ENCODE data around the gene GOLGA6L22.
"Not testable (repeated sequence)": the region's sequence is repeated elsewhere in the genome, so short reads cannot be mapped to it uniquely, and the experiment has no call there.

The GOLGA6L22 gene

GRCh38 chr15:22506959-22507358 lies 48.3 kb downstream of the GOLGA6L22 start:
- H3K4me3 ChIP-seq (ENCODE audit: low read depth in 1 of 2, low read length in 2 of 2); H3K9me3 ChIP-seq (ENCODE audit: control insufficient read depth in 1 of 2, low read length in 2 of 2); H3K27me3 ChIP-seq (ENCODE audit: low read depth, low read length); H3K36me3 ChIP-seq (ENCODE audit: control insufficient read depth in 1 of 2, insufficient read depth in 2 of 2, low read length in 2 of 2); H3K4me1 ChIP-seq (ENCODE audit: control insufficient read depth in 1 of 2, insufficient read depth in 2 of 2, low read length in 2 of 2); H3K27ac ChIP-seq (ENCODE audit: low read length): not testable (repeated sequence)

- H3K27me3 ChIP-seq (ENCODE audit: low read depth, low read length); H3K36me3 ChIP-seq (ENCODE audit: control insufficient read depth in 1 of 2, insufficient read depth in 2 of 2, low read length in 2 of 2); H3K9me3 ChIP-seq (ENCODE audit: control insufficient read depth in 1 of 2, low read length in 2 of 2); H3K4me3 ChIP-seq (ENCODE audit: low read depth in 1 of 2, low read length in 2 of 2); H3K27ac ChIP-seq (ENCODE audit: low read length); H3K4me1 ChIP-seq (ENCODE audit: control insufficient read depth in 1 of 2, insufficient read depth in 2 of 2, low read length in 2 of 2): not testable (repeated sequence)
These were observed 57.4 kb downstream of the GOLGA6L22 start for GRCh38 chr15:22516140-22516539.
